NCI-H345 treated with DMSO at 0.1 percent for 48 hours (cell line): ENCODE results near the gene SUPT4H1.
"Not testable (repeated sequence)": the region's sequence is repeated elsewhere in the genome, so short reads cannot be mapped to it uniquely, and the experiment has no call there.

Experiments
- DNase-seq: peaks from one replicate; lab custom pipeline; 2025; ENCODE audit not compliant: unreplicated experiment; lab: John Stamatoyannopoulos, UW

The SUPT4H1 gene

GRCh38 chr17:58341861-58342475, 10.0 kb downstream of the SUPT4H1 start:
- no peak for DNase-seq

DNA sequence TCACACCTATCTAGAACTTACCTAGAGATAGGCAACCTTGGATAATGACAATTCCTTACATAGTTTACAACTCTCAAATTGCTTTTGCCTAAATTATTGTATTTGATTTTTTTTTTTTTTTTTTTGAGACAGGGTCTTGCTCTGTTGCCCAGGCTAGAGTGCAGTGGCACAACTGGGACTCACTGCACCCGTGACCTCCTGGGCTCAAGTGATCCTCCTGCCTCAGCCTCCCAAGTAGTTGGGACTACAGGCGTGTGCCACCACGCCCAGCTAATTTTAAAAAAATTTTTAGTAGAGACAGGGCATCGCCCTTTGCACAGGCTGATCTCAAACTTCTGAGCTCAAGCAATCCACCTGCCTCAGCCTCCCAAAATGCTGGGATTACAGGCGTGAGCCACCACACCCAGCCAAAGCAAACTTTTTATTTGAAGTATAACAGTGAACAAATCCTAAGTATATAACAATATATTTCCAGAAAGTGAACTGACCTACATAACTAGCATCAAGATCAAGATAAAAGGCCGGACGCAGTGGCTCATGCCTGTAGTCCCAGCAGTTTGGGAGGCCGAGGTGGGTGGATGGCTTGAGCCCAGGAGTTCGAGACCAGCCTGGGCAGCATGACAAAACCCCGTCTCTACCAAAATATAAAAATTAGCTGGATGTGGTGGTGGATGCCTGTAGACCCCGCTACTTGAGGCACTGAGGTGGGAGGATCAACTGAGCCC, 10.7 kb downstream of the SUPT4H1 start:
- not testable (repeated sequence) for DNase-seq

DNA sequence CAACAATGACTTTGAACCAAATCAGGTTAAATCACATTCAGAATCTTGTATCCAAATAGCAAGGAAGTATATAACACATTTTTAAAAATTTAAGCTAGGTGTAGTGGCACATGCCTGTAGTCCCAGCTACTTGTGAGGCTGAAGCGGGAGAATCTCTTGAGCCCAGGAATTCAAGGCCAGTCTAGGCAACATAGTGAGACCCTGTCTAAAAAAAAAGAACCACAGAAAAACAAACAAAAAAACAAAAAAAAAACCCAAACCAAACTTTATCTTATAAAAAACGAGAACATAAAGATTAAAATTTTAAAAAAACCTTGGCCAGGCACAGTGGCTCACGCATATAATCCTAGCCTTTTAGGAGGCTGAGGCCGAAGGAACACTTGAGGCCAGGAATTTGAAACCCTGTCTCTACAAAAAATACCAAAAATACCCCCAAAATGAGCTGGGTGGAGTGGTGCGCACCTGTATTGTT, 11.6 kb downstream of the SUPT4H1 start:
- DNase-seq, result no peak

- no peak for DNase-seq
These were observed 12.1 kb downstream of the SUPT4H1 start for GRCh38 chr17:58339755-58340404.

DNA sequence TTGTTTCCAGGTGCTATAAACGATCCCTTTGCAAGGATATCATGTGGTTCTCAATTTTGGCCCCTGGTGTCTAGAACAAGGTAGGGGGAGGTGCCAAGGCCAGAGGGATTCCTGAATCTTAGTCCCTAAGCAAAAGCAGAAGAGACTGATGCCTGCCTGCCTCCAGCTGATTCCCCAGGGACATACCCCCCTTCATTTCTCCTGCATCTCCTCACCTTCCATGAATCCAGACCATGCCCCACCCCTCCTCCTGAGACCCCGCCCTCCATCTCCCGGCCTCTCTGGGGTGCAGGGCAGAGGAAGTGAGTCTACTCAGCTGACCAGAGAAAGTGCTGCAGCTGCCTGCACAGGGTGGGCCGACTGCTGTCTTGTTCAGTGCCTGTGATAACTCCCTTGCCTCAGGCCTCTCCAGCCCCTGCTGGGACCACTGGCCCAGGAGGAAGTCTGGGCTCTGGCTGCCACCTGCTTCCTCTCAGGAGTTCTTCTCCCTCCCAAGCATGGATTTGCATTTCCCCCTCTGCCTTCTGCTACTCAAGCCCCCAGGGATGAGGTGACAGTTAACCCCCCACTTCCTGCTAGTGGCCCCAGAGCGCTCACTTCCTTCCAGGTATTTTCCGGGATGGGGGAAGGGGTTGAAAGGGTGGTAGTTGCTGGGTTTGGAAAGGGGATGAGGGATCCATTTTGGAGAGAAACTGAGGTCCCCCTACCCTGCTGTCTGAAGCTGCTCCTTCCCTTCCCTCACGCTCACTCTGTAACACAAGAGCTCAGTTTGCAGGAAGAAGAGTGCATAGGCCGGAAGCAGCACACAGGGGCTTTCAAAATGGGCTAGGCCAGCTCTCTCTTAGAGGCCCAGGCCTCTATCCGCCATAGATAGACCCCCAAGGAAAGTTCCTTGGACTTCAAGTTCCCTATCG, 12.9 kb downstream of the SUPT4H1 start:
- DNase-seq, result no peak

DNA sequence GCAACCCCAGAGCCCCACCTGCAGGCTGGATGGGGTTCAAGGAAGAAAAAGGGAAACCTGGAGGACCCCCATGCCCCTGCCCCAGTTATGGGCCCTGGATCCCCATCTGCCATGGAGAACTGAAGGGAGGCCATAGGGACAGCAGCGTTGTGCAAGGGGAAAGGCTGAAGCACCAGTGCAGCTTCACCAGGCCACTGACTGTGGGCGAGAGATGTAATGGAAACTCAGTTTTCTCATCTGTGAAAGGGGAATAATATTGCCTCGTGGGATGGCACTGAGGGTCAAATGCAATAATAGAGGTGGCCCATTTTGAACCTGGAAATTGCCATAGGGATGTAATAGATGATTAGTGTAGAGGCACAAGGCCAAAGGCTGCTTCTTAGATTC, 13.6 kb downstream of the SUPT4H1 start:
- DNase-seq, result no peak

DNA sequence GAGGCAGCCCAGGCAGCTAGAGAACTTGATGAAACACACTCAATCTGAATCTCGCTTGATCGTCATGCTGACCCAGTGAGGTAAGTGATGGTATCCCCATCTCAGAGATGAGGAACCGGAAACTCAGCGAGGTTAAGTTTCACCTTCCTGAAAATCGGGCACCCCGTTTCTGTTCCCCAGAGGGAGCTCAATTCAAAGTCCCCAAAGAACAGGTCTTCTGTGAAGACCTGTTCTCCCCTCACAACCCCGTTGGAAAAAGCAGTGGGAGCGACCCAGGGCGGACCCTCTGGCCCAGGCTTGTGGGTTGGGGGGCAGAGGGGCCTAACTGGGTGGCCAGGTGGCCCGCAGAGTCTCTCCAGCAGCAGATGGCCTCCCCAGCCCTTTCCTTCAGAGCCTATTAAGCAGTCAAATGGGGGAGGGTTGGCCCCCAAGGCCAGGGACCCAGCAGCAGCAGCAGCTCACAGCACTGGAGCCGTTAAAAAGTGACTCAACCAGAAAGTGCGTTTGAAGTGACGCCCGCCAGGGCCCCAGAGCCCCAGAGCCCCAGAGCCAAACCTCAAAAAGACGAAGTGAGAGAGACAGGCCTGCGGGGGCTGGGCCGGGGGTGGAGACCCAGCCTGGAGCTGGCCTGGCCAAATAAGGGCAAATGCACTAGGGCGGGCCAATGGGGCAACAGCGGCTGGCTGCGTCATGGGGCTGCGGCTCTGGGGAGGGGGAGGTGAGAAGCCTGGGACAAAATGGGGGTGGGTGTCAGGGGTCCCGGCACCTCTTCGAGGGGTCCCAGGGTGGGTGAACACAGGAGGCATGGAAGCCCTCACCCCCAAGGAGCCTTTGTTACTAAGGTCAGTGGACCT, 14.2 kb downstream of the SUPT4H1 start:
- no peak for DNase-seq

- no peak for DNase-seq
These were observed 14.8 kb downstream of the SUPT4H1 start for GRCh38 chr17:58337210-58337599.

DNA sequence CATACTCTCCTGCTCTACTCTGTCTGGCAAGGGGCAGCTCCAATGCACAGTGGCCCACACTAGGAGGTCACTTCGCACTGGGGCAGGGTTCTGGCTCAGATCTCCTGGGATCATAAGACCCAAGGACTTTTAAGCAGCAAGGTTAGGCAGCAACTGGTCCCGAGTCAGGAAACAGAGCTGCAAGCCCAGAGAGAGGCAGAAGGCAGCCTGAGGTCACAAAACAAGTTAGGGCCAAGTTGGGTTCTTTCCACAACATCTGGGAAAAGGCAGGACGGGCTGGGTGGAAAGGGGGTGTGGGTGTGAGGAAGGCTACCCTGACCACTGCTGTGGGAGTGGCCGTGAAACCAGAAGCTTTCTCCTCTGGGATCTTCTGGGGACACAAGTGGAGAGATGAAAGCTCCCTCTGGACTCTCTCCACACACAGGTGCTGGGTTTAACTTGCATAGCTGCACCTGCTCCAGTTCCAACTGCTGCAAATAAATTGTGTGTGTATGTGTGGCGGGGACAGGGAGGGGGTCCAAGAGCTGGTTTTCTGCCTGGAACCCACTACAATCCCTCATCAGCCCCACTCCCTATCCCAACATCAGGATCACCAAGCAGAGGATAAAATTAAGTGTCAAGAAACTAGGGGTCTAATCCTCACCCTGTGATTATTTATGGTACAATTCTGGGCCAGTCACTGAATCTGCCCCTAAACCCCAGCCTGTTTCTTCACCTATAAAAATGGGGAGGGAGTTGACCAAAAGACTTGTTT, 15.4 kb downstream of the SUPT4H1 start:
- no peak for DNase-seq

DNA sequence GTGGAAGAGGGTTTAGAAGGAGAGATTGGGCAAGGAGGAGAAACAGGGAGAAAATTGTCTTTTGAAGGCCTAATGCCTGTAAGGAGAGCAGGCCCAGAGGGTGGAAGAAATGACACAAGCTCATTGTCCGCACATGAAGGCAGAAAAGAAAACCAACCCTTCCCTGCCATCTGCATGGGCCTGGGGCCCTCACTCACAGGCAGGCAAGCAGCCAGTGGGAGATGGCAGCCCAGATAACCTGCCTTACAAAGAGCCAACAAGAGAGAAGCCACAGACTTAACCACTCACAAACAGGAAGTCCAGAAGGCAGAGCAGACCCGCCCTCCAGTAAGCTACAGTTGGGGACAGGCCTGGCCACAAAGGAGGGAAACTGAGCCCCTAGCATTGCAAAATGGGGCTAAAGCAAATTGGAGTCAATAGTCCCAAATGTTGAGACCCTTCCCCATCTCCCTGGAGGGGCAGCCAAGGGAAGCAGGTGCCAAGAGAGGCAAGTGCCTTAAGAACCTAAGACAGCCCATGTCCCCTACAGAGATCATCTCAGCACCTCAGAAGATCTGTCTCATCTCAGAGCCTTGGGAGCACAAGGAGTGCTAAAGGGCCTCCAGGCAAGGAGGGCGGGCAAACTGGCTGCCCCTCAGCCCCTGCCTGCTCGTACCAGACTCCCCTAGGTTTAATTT, 16.1 kb downstream of the SUPT4H1 start:
- no peak for DNase-seq

DNA sequence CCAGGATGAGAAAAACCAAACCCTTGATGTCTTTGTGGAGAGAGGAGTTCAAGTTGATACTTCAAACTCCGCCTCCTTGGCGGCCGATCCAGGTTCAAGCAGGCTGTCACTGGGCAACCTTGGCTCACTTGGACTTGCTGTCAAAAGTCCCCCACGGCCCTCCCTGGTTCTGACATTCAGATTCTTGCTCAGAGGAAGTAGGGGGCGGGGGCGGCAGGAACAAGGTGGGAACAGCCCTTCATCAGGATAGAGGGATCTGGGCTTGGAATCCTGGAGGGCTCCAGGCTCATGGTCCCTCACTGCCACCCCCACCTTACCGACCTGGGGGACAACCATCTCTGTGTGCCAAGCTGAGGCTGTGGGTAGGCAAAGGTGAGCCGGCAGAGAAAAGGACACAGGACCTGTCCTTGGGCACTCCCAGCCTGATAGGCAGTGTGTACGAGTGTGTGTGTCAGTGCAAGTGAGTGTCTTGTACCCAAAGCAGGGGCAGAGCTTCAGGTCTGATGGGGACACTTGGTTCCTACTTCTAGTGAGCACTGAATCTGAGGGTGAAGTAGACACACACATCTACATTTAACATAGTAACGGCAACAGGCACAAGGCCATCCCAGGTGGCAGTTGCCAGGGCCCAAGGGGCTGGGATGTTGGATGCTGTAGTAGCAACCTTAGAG, 16.8 kb downstream of the SUPT4H1 start:
- no peak for DNase-seq

- DNase-seq, result no peak
These were observed 17.3 kb downstream of the SUPT4H1 start for GRCh38 chr17:58334661-58335060.

GRCh38 chr17:58334256-58334655, 17.7 kb downstream of the SUPT4H1 start:
- no peak for DNase-seq

DNA sequence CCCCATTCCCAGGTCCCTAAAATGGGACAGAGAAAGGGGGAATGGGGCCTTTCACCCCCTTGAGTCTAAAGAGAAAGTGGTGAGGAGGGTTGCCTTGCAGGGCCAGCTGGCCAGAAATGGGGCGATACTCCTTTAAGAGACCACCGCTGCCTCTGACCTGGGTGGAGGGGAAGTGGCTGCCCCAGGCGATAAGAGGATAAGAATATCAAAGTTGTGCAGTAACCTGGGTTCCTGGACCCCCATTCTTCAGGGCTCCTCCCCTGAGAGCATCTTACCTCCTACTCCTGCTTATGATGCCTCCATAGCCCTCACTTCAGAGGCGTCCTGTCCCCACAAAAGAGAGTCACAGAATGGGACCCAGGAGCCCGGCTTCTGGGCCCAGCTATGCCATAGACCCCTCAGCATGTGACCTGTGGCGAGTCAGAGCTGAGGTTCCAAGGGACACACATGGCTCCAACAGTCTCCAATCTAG, 18.2 kb downstream of the SUPT4H1 start:
- no peak for DNase-seq

- no peak for DNase-seq
These were observed 18.9 kb downstream of the SUPT4H1 start for GRCh38 chr17:58332778-58333735.

DNA sequence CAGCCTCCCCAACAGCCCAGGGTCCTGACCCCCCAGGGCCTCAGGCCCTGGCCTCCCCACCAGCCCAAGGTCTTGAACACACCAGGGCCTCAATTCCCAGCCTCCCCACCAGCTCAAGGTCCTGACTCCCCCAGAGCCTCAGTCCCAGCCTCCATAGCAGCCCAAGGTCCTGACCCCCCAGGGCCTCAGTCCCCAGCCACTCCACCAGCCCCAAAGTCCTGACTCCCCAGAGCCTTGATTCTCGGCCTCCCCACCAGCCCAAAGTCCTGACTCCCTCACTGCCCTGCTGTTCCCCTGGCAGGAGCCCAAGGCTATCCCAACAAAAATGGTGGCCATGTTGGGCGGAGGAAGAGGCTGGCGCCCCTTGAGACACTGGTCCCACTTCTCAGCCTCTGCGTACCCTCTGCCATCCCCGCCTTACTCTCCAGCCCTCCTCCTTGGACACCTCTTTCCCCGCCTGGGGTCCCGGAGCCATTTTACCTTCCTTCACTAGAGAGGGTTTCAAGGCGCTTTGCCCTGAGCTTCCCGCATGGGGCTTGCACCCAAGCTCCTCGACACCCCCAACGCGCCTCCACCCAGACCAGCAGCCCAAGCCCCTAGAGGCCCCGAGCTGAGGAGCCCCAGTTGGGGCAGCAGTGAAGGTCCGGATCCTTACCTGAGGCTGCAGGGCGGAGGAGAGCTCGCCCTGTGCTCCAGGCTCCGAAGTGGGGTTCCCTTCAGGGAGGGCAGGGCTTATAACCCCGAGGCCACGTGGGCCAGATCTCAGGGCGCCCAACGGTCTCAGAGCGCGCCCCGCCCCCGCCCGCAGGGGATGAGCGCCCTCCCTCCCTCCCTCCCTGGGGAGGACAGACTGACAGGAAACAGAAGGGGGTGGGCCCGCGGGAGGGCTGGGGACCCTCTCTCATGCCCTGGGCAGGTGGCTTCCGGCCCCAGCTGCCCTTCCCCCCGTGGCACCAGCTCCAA, 19.9 kb downstream of the SUPT4H1 start:
- no peak for DNase-seq
